ENCODE results near the gene MAPK10.

The MAPK10 gene

DNA sequence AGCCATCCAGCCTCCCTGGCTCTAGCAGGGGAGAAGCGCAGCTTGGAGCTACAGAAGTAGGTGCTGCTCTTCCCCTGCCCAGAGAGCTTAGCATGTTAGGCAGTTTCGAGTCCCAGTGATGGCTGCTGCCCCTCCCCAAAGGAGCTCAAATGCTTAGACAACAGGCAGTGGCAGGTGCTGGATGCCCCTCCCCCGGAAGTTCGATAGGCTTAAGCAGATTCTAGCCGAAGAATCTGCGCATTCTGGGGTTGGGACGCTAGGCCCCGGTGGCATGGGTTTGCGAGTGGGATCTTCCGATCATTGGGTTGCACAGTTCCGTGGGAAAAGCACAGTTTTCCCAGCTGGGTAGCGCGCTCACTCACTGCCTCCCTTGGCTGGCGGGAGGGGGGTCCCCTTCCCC is 117.2 kb downstream of the MAPK10 start:
- no peak for TF ChIP-seq SIN3A (IDR thresholded peaks at IDR 0.05; ENCODE audit: borderline replicate concordance, insufficient read depth, low read length)
- TF ChIP-seq, protein P1, sequence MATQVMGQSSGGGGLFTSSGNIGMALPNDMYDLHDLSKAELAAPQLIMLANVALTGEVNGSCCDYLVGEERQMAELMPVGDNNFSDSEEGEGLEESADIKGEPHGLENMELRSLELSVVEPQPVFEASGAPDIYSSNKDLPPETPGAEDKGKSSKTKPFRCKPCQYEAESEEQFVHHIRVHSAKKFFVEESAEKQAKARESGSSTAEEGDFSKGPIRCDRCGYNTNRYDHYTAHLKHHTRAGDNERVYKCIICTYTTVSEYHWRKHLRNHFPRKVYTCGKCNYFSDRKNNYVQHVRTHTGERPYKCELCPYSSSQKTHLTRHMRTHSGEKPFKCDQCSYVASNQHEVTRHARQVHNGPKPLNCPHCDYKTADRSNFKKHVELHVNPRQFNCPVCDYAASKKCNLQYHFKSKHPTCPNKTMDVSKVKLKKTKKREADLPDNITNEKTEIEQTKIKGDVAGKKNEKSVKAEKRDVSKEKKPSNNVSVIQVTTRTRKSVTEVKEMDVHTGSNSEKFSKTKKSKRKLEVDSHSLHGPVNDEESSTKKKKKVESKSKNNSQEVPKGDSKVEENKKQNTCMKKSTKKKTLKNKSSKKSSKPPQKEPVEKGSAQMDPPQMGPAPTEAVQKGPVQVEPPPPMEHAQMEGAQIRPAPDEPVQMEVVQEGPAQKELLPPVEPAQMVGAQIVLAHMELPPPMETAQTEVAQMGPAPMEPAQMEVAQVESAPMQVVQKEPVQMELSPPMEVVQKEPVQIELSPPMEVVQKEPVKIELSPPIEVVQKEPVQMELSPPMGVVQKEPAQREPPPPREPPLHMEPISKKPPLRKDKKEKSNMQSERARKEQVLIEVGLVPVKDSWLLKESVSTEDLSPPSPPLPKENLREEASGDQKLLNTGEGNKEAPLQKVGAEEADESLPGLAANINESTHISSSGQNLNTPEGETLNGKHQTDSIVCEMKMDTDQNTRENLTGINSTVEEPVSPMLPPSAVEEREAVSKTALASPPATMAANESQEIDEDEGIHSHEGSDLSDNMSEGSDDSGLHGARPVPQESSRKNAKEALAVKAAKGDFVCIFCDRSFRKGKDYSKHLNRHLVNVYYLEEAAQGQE (IDR thresholded peaks at IDR 0.05; ENCODE audit: insufficient read depth in 1 of 2, low read depth in 2 of 2, low read length in 2 of 2) = no peak
- TF ChIP-seq TAF1 (IDR thresholded peaks at IDR 0.05; ENCODE audit: borderline replicate concordance, insufficient read depth, low read length) = no peak
- no peak for TF ChIP-seq FOXP2 (optimal IDR thresholded peaks at IDR 0.05; ENCODE audit: borderline replicate concordance, extremely low read depth, extremely low read length, insufficient read depth)
- TF ChIP-seq POLR2AphosphoS5 (IDR thresholded peaks at IDR 0.05; ENCODE audit: low read depth, low read length) = no peak

DNA sequence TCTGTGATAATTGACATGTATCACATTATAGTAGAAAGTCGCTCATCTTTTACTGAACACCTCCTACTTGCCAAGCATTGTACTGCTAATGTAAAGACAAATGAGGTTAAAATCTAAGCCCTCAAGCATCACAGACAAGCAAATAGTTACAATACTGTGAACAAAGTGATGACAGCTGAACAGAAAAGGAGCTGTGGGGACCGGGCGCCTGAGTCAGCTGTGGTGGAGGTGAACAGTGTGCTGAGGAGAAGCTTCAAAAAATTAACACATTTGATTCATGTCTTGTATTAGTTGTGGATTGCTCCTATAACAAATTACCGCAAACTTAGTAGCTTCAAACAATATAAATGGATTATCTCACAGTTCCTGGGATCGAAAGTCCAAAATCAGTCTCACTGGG is 124.3 kb downstream of the MAPK10 start:
- TF ChIP-seq, protein P1 (IDR thresholded peaks at IDR 0.05; ENCODE audit: insufficient read depth in 1 of 2, low read depth in 2 of 2, low read length in 2 of 2) = no peak
- TF ChIP-seq SIN3A (IDR thresholded peaks at IDR 0.05; ENCODE audit: borderline replicate concordance, insufficient read depth, low read length) = no peak
- no peak for TF ChIP-seq FOXP2 (optimal IDR thresholded peaks at IDR 0.05; ENCODE audit: borderline replicate concordance, extremely low read depth, extremely low read length, insufficient read depth)
- TF ChIP-seq POLR2AphosphoS5 (IDR thresholded peaks at IDR 0.05; ENCODE audit: low read depth, low read length) = no peak
- no peak for TF ChIP-seq TAF1 (IDR thresholded peaks at IDR 0.05; ENCODE audit: borderline replicate concordance, insufficient read depth, low read length)

DNA sequence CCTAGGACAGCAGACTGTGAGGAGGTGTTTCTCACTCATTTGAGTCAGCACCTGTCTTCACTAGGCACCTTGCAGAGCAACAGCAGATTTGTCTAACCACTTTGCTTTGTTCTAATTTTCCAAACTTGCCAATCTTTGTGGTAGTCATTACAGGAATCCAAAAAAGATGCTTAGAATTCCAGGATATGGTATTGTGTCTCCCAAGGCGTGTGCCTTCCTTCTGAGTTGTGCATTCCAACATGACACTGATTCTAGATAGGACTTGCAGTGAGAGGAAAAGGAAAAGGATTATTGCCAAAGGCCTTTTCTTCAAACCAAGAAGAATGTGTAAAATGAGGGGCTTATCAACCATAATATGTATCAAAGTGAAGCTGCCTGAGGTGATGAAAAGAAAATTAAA is 126.2 kb downstream of the MAPK10 start:
- TF ChIP-seq, protein P1 (IDR thresholded peaks at IDR 0.05; ENCODE audit: insufficient read depth in 1 of 2, low read depth in 2 of 2, low read length in 2 of 2) = no peak
- TF ChIP-seq POLR2AphosphoS5 (IDR thresholded peaks at IDR 0.05; ENCODE audit: low read depth, low read length) (no peak), TAF1 (IDR thresholded peaks at IDR 0.05; ENCODE audit: borderline replicate concordance, insufficient read depth, low read length) (no peak), SIN3A (IDR thresholded peaks at IDR 0.05; ENCODE audit: borderline replicate concordance, insufficient read depth, low read length) (no peak)

DNA sequence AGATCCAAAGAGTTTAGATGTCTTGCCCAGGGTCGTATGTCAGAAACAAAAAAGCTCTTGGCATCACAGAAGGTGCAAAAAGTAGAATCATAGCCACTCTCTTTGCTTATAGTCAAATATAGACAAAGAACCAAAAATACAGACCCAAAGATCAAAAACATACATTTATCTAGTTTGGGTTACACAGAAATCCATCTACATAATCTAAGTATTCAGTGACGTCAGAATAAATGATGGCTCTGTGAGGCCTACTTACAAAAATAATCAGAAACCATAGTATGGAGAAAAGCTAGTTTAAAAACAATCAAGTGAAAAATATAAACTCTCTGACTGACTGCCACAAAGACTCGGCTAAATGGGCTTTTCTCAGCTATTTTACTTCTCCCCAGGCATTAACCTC is 126.8 kb downstream of the MAPK10 start:
- TF ChIP-seq POLR2AphosphoS5 (IDR thresholded peaks at IDR 0.05; ENCODE audit: low read depth, low read length) = no peak
- TF ChIP-seq, protein P1 (IDR thresholded peaks at IDR 0.05; ENCODE audit: insufficient read depth in 1 of 2, low read depth in 2 of 2, low read length in 2 of 2) = no peak
- TF ChIP-seq SIN3A (IDR thresholded peaks at IDR 0.05; ENCODE audit: borderline replicate concordance, insufficient read depth, low read length) = no peak
- TF ChIP-seq FOXP2 (optimal IDR thresholded peaks at IDR 0.05; ENCODE audit: borderline replicate concordance, extremely low read depth, extremely low read length, insufficient read depth) = no peak
- TF ChIP-seq TAF1 (IDR thresholded peaks at IDR 0.05; ENCODE audit: borderline replicate concordance, insufficient read depth, low read length) = no peak

DNA sequence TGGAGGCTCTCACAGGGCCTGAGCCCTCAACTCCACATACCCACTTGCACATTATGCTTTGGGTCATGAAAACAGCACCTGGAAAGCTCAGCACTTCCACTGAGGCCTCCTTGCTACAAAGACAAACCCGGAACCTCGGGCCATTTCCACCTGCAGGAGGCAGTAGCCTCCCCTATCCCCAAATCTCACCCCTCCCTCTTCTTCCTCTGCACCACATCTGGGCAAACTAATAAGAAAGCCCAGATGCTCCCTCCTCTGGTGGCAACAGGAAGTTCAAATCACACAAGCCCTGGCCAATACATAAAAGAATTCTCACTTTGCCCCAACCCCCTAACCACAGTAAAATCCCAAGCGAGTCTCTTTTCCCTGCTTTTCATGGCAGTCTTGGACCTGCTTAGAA is 136.4 kb downstream of the MAPK10 start:
- TF ChIP-seq SIN3A (IDR thresholded peaks at IDR 0.05; ENCODE audit: borderline replicate concordance, insufficient read depth, low read length) (no peak), POLR2AphosphoS5 (IDR thresholded peaks at IDR 0.05; ENCODE audit: low read depth, low read length) (no peak), TAF1 (IDR thresholded peaks at IDR 0.05; ENCODE audit: borderline replicate concordance, insufficient read depth, low read length) (no peak), FOXP2 (optimal IDR thresholded peaks at IDR 0.05; ENCODE audit: borderline replicate concordance, extremely low read depth, extremely low read length, insufficient read depth) (no peak)
- TF ChIP-seq, protein P1 (IDR thresholded peaks at IDR 0.05; ENCODE audit: insufficient read depth in 1 of 2, low read depth in 2 of 2, low read length in 2 of 2) = no peak

Data from PFSK-1 (cell line).